Measurements from ENCODE around the gene SFXN2.

SFXN2 gene

GRCh38 chr10:102678842-102679289 is 35.6 kb upstream of the SFXN2 start:
- Histone ChIP-seq H4K20me1 (ENCODE audit: insufficient read depth, low read length) (no peaks in the 10 kb centered on the region), H3K9me3 (replicated peaks; ENCODE audit: insufficient read depth, low read length) (no peaks in the 10 kb centered on the region), H3K9me2 (replicated peaks; ENCODE audit: insufficient read depth, low read length) (no peaks in the 10 kb centered on the region), H3K27me3 (replicated peaks; ENCODE audit: insufficient read depth, low read length) (no peaks in the 10 kb centered on the region), H3K4me1 (ENCODE audit: low read length) (no peaks in the 10 kb centered on the region), H2AFZ (ENCODE audit: low read length) (no peak overlapping the region), H3K4me2 (ENCODE audit: low read depth, low read length) (no peak overlapping the region), H3K27ac (ENCODE audit: low read length) (no peak overlapping the region), H3K79me2 (ENCODE audit: low read length) (no peaks in the 10 kb centered on the region), H3K36me3 (replicated peaks; ENCODE audit: insufficient read depth, low read length) (no peaks in the 10 kb centered on the region), H3F3A (ENCODE audit: insufficient read depth, low read length) (0 out of 2 replicates have a peak, but pooled peaks cover 4% of the 10 kb centered on the region), H3K4me3 (ENCODE audit: low read length) (no peak overlapping the region), H3K9ac (ENCODE audit: low read length) (no peak overlapping the region)
- DNase-seq: peak; percentile 27
- TF ChIP-seq CTCF (IDR thresholded peaks at IDR 0.05; ENCODE audit: low read length): peak; percentile 60
- no peak for TF ChIP-seq EZH2 (optimal IDR thresholded peaks at IDR 0.05; ENCODE audit: low read depth, low read length)

GRCh38 chr10:102679596-102679995 is 34.8 kb upstream of the SFXN2 start:
- Histone ChIP-seq H3K4me1 (ENCODE audit: low read length) (no peaks in the 10 kb centered on the region), H3K9me2 (replicated peaks; ENCODE audit: insufficient read depth, low read length) (no peaks in the 10 kb centered on the region), H3K27ac (ENCODE audit: low read length) (no peak overlapping the region), H3K27me3 (replicated peaks; ENCODE audit: insufficient read depth, low read length) (no peaks in the 10 kb centered on the region), H3K79me2 (ENCODE audit: low read length) (no peaks in the 10 kb centered on the region), H3K4me3 (ENCODE audit: low read length) (no peak overlapping the region), H4K20me1 (ENCODE audit: insufficient read depth, low read length) (no peaks in the 10 kb centered on the region), H3F3A (ENCODE audit: insufficient read depth, low read length) (0 out of 2 replicates have a peak, but pooled peaks cover 4% of the 10 kb centered on the region), H3K36me3 (replicated peaks; ENCODE audit: insufficient read depth, low read length) (no peaks in the 10 kb centered on the region), H2AFZ (ENCODE audit: low read length) (no peak overlapping the region), H3K9ac (ENCODE audit: low read length) (no peak overlapping the region), H3K4me2 (ENCODE audit: low read depth, low read length) (no peak overlapping the region), H3K9me3 (replicated peaks; ENCODE audit: insufficient read depth, low read length) (no peaks in the 10 kb centered on the region)
- DNase-seq: no peak
- TF ChIP-seq CTCF (IDR thresholded peaks at IDR 0.05; ENCODE audit: low read length) (no peak), EZH2phosphoT487 (IDR thresholded peaks at IDR 0.05; ENCODE audit: low read length) (no peak), EZH2 (optimal IDR thresholded peaks at IDR 0.05; ENCODE audit: low read depth, low read length) (no peak)

- H2AFZ ChIP-seq (ENCODE audit: low read length): no peak overlapping the region
- no peak overlapping the region for H3K9ac ChIP-seq (ENCODE audit: low read length)
- no peak overlapping the region for H3K4me3 ChIP-seq (ENCODE audit: low read length)
- TF ChIP-seq EZH2phosphoT487 (IDR thresholded peaks at IDR 0.05; ENCODE audit: low read length) (no peak), EZH2 (optimal IDR thresholded peaks at IDR 0.05; ENCODE audit: low read depth, low read length) (no peak), CTCF (IDR thresholded peaks at IDR 0.05; ENCODE audit: low read length) (no peak)
- DNase-seq: no peak
- H3K9me2 ChIP-seq (replicated peaks; ENCODE audit: insufficient read depth, low read length): no peaks in the 10 kb centered on the region
- H3K9me3 ChIP-seq (replicated peaks; ENCODE audit: insufficient read depth, low read length): no peaks in the 10 kb centered on the region
- H3K36me3 ChIP-seq (replicated peaks; ENCODE audit: insufficient read depth, low read length): no peaks in the 10 kb centered on the region
- no peaks in the 10 kb centered on the region for H3F3A ChIP-seq (ENCODE audit: insufficient read depth, low read length)
- no peak overlapping the region for H3K4me2 ChIP-seq (ENCODE audit: low read depth, low read length)
- H3K27me3 ChIP-seq (replicated peaks; ENCODE audit: insufficient read depth, low read length): no peaks in the 10 kb centered on the region
- no peaks in the 10 kb centered on the region for H3K4me1 ChIP-seq (ENCODE audit: low read length)
- no peak overlapping the region for H3K27ac ChIP-seq (ENCODE audit: low read length)
- no peaks in the 10 kb centered on the region for H3K79me2 ChIP-seq (ENCODE audit: low read length)
- no peaks in the 10 kb centered on the region for H4K20me1 ChIP-seq (ENCODE audit: insufficient read depth, low read length)
Measured at GRCh38 chr10:102681696-102682095, 32.7 kb upstream of the SFXN2 start.
